ENCODE results near the gene KBTBD7.

DNA sequence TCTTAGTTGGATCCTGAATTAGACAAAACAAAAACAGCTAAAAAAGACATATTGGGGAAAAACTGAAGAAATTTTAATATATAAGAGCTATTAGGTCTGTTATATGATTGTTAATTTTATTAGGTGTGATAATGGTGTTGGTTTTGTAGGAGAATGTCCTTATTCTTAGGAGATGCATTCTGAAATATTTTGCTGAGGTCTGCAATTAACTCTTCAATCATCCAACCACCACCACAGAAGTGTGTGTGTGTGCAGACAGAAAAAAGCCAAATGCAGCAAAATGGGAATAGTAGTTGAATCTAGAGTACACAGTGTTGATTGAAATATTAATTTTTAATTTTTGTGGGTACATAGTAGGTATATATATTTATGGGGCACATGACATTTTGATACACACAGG, 12.1 kb upstream of the KBTBD7 start:
- TF ChIP-seq EZH2phosphoT487 (IDR thresholded peaks at IDR 0.05; ENCODE audit: borderline replicate concordance, low read length): no peak
- TF ChIP-seq, protein P1, sequence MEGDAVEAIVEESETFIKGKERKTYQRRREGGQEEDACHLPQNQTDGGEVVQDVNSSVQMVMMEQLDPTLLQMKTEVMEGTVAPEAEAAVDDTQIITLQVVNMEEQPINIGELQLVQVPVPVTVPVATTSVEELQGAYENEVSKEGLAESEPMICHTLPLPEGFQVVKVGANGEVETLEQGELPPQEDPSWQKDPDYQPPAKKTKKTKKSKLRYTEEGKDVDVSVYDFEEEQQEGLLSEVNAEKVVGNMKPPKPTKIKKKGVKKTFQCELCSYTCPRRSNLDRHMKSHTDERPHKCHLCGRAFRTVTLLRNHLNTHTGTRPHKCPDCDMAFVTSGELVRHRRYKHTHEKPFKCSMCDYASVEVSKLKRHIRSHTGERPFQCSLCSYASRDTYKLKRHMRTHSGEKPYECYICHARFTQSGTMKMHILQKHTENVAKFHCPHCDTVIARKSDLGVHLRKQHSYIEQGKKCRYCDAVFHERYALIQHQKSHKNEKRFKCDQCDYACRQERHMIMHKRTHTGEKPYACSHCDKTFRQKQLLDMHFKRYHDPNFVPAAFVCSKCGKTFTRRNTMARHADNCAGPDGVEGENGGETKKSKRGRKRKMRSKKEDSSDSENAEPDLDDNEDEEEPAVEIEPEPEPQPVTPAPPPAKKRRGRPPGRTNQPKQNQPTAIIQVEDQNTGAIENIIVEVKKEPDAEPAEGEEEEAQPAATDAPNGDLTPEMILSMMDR (IDR thresholded peaks at IDR 0.05; ENCODE audit: low read depth, low read length, poor library complexity, severe bottlenecking): no peak
